HEK293T (cell line): ENCODE data around the gene IPO13.

Experiments used
- BHLHE40 ChIP-seq: fragments of 450-650 bp; IDR thresholded peaks from 2 replicates; pipeline ENCODE4 v1.6.1; 2016; ENCODE audit warnings: mild to moderate bottlenecking, moderate library complexity, borderline replicate concordance
- FOXA1 ChIP-seq: fragments of 450-650 bp; IDR thresholded peaks from 2 replicates; pipeline ENCODE4 v1.6.1; 2016; ENCODE audit warnings: mild to moderate bottlenecking
- FOXK2 ChIP-seq: fragments of 450-650 bp; IDR thresholded peaks from 2 replicates; pipeline ENCODE4 v1.6.1; 2016; ENCODE audit warnings: mild to moderate bottlenecking
- FOXM1 ChIP-seq: fragments of 450-650 bp; IDR thresholded peaks from 2 replicates; pipeline ENCODE4 v1.6.1; 2017; ENCODE audit warnings: mild to moderate bottlenecking, borderline replicate concordance
- L3MBTL2 ChIP-seq: fragments of 450-650 bp; conservative IDR thresholded peaks from 2 replicates; pipeline ENCODE4 v1.6.1; 2016; ENCODE audit warnings: mild to moderate bottlenecking
- NFRKB ChIP-seq: fragments of 450-650 bp; IDR thresholded peaks from 2 replicates; pipeline ENCODE4 v1.6.1; 2016; ENCODE audit warnings: mild to moderate bottlenecking, moderate library complexity
- SP1 ChIP-seq: fragments of 450-650 bp; IDR thresholded peaks from 2 replicates; pipeline ENCODE4 v1.6.1; 2017
- TARDBP ChIP-seq: fragments of 450-650 bp; IDR thresholded peaks from 2 replicates; pipeline ENCODE4 v1.6.1; 2016
- ZNF384 ChIP-seq: fragments of 450-650 bp; IDR thresholded peaks from 2 replicates; pipeline ENCODE4 v1.6.1; 2016

DNA sequence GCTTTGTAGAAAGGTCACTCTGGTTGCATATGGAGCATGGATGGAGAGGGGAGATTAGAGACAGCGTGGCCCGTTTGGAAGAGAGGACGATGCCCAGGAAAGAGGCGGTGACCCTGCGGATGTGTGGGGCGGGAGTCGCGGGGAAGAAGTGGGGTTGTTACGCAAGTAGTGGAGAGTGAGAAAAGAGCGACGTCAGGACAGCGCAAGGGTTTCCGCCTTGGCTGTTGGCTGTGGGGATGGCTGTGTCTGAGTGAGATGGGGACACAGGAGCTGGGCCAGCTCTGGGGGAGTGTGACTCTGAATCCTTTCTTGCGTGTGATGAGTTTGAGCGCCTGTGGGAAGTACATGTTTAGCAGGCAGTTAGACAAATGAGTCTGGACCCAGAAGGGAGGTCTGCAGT is 36.1 kb downstream of the IPO13 start:
- TF ChIP-seq L3MBTL2 (no peak), SP1 (no peak), FOXM1 (no peak), FOXA1 (no peak), FOXK2 (no peak), ZNF384 (no peak), TARDBP (no peak), BHLHE40 (no peak), NFRKB (no peak)
